HEK293T (cell line): ENCODE results near the gene PRR23A.
"Not testable (repeated sequence)": the region's sequence is repeated elsewhere in the genome, so short reads cannot be mapped to it uniquely, and the experiment has no call there.

Source experiments
- CTCF ChIA-PET: fragments of 350-600 bp; formaldehyde crosslinking; extraction: SDS; loops from one replicate; lab custom pipeline; 2021; ENCODE audit warnings: antibody characterized with exemption, inconsistent platforms; lab: Yijun Ruan, JAX
- POLR2A ChIA-PET: fragments of 350-600 bp; formaldehyde crosslinking; extraction: SDS; loops from one replicate; lab custom pipeline; 2020; ENCODE audit warnings: antibody characterized with exemption, inconsistent platforms; lab: Yijun Ruan, JAX
- DNase-seq: peaks from one replicate; pipeline ENCODE4 v3.0.0; 2012; ENCODE audit warnings: mixed read lengths; ENCODE audit errors: extremely low spot score
- ARNT ChIP-seq: fragments of 450-650 bp; IDR thresholded peaks from 2 replicates; pipeline ENCODE4 v1.6.1; 2017; ENCODE audit warnings: mild to moderate bottlenecking
- BHLHE40 ChIP-seq: fragments of 450-650 bp; IDR thresholded peaks from 2 replicates; pipeline ENCODE4 v1.6.1; 2016; ENCODE audit warnings: mild to moderate bottlenecking, moderate library complexity, borderline replicate concordance
- CTBP1 ChIP-seq: fragments of 450-650 bp; IDR thresholded peaks from 2 replicates; pipeline ENCODE4 v1.6.1; 2016; ENCODE audit warnings: borderline replicate concordance
- ELF4 ChIP-seq: fragments of 450-650 bp; IDR thresholded peaks from 2 replicates; pipeline ENCODE4 v1.6.1; 2017; ENCODE audit warnings: antibody characterized with exemption
- FOXA1 ChIP-seq: fragments of 450-650 bp; IDR thresholded peaks from 2 replicates; pipeline ENCODE4 v1.6.1; 2016; ENCODE audit warnings: mild to moderate bottlenecking
- FOXK2 ChIP-seq: fragments of 450-650 bp; IDR thresholded peaks from 2 replicates; pipeline ENCODE4 v1.6.1; 2016; ENCODE audit warnings: mild to moderate bottlenecking
- FOXM1 ChIP-seq: fragments of 450-650 bp; IDR thresholded peaks from 2 replicates; pipeline ENCODE4 v1.6.1; 2017; ENCODE audit warnings: mild to moderate bottlenecking, borderline replicate concordance
- HDGF ChIP-seq: fragments of 450-650 bp; IDR thresholded peaks from 2 replicates; pipeline ENCODE4 v1.6.1; 2017; ENCODE audit warnings: antibody characterized with exemption, borderline replicate concordance
- L3MBTL2 ChIP-seq: fragments of 450-650 bp; conservative IDR thresholded peaks from 2 replicates; pipeline ENCODE4 v1.6.1; 2016; ENCODE audit warnings: mild to moderate bottlenecking
- LEF1 ChIP-seq: fragments of 450-650 bp; IDR thresholded peaks from 2 replicates; pipeline ENCODE4 v1.6.1; 2017; ENCODE audit warnings: mild to moderate bottlenecking, borderline replicate concordance
- NFRKB ChIP-seq: fragments of 450-650 bp; IDR thresholded peaks from 2 replicates; pipeline ENCODE4 v1.6.1; 2016; ENCODE audit warnings: mild to moderate bottlenecking, moderate library complexity
- PKNOX1 ChIP-seq: fragments of 450-650 bp; IDR thresholded peaks from 2 replicates; pipeline ENCODE4 v1.6.1; 2016
- SP1 ChIP-seq: fragments of 450-650 bp; IDR thresholded peaks from 2 replicates; pipeline ENCODE4 v1.6.1; 2017
- SUZ12 ChIP-seq: fragments of 450-650 bp; IDR thresholded peaks from 2 replicates; pipeline ENCODE4 v1.6.1; 2016; ENCODE audit warnings: mild to moderate bottlenecking
- TARDBP ChIP-seq: fragments of 450-650 bp; IDR thresholded peaks from 2 replicates; pipeline ENCODE4 v1.6.1; 2016
- ZNF384 ChIP-seq: fragments of 450-650 bp; IDR thresholded peaks from 2 replicates; pipeline ENCODE4 v1.6.1; 2016

The PRR23A gene

DNA sequence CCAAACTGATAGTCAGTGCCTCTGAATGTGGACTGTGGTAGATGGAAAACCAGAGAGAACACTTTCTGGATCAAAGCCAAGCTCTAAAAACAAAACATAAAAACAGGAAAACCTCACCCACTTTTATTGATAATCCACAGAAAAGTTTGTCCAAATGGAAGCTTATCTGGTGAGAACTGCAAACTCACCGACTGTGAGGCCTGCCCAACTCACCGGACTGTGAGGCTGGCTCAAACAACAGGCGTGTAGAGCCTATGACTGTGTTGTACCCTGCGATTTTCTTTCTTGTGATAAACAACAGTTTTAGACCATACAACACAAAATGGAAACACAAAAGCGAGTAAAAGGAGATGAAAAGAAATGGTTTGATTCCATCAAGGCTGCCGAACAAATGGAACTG lies 31.4 kb upstream of the PRR23A start:
- no peak for TF ChIP-seq TARDBP
- TF ChIP-seq HDGF: no peak
- no peak for TF ChIP-seq ELF4
- no peak for TF ChIP-seq CTBP1
- TF ChIP-seq FOXK2: no peak
- TF ChIP-seq ARNT: no peak
- no peak for TF ChIP-seq NFRKB
- TF ChIP-seq SP1: no peak
- TF ChIP-seq LEF1: no peak
- no peak for TF ChIP-seq ZNF384
- TF ChIP-seq PKNOX1: no peak
- TF ChIP-seq SUZ12: no peak
- TF ChIP-seq BHLHE40: no peak
- TF ChIP-seq FOXM1: no peak
- no peak for TF ChIP-seq L3MBTL2
- TF ChIP-seq FOXA1: no peak

DNA sequence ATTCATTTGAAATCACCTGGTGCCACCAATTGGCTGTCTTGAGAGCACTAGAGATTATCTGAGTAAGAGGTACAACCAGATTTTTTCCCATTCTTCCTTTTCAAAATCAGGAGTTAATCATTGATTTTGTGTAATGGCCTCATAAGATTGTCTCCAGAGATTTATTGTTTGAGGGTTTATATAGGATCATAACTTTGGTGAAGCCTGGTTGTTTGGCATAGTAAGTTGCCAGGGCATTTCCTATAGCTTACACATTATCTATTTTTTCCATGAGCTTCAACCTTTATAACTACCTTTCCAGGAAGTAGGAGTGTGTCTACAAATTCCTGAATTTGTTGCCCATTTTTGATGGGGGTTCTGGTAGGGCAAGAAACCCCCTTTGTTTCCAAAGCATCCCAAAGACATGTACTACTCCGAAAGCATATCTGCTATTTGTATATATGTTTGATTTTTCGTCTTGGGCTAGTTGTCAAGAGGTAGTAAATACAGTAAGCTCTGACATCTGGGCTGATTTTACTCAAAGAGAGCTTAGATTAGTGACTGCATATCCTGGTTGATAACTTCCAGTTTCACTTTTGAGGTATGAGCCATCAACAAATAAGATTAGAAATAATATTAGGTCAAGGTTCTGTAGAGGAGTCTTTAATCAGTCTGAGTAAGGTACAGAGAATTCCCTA lies 26.4 kb upstream of the PRR23A start:
- CTCF ChIA-PET: interaction anchor here (0.7 kb wide), 1 partner anchor 569 kb away, joined by 4 read pairs; no protein-coding TSS in a partner anchor
- POLR2A ChIA-PET: no interaction called here

More for the DNA sequence above, 31.4 kb upstream of the PRR23A start:
- POLR2A ChIA-PET: no interaction called here
- no peak for DNase-seq
- CTCF ChIA-PET: no interaction called here

DNA sequence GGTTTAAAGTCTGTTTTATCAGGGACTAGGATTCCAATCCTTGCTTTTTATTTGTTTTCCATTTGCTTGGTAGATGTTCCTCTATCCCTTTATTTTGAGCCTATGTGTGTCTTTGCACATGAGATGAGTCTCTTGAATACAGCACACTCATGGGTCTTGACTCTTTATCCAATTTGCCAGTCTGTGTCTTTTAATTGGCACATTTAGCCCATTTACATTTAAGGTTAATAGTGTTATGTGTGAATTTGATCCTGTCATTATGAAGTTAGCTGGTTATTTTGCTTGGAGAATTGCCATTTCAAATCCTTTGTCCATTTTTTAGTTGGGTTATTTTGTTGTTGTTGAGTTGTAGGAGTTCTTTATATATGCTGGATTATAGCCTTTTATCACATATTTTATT lies 24.5 kb upstream of the PRR23A start:
- DNase-seq, POLR2A ChIA-PET, CTCF ChIA-PET: not testable (repeated sequence)

More for the DNA sequence above, 26.4 kb upstream of the PRR23A start:
- no peak for DNase-seq
- TF ChIP-seq BHLHE40: no peak
- no peak for TF ChIP-seq NFRKB
- TF ChIP-seq HDGF: no peak
- no peak for TF ChIP-seq SUZ12
- no peak for TF ChIP-seq ZNF384
- TF ChIP-seq FOXA1: no peak
- no peak for TF ChIP-seq PKNOX1
- no peak for TF ChIP-seq L3MBTL2
- TF ChIP-seq TARDBP: no peak
- TF ChIP-seq ARNT: no peak
- TF ChIP-seq CTBP1: no peak
- no peak for TF ChIP-seq ELF4
- no peak for TF ChIP-seq LEF1
- TF ChIP-seq FOXK2: no peak
- TF ChIP-seq FOXM1: no peak

- ChIA-PET CTCF (no interaction called here), POLR2A (no interaction called here)
- DNase-seq: no peak
- TF ChIP-seq ELF4 (no peak), TARDBP (no peak), LEF1 (no peak), L3MBTL2 (no peak), FOXK2 (no peak)
Observed at GRCh38 chr3:139024968-139025367, 18.9 kb upstream of the PRR23A start.

- POLR2A ChIA-PET: no interaction called here
- no peak for TF ChIP-seq HDGF
- TF ChIP-seq SP1: no peak
- no peak for TF ChIP-seq ELF4
- TF ChIP-seq NFRKB: no peak
- TF ChIP-seq ARNT: no peak
- TF ChIP-seq FOXA1: no peak
- DNase-seq: no peak
- CTCF ChIA-PET: no interaction called here
Observed at GRCh38 chr3:139020868-139021234, 14.8 kb upstream of the PRR23A start, which contains the start of gene PRR23B. TSS of gene PRR23B (minus strand) at chr3:139020926. CDS start at chr3:139020661, 265 bp downstream.

DNA sequence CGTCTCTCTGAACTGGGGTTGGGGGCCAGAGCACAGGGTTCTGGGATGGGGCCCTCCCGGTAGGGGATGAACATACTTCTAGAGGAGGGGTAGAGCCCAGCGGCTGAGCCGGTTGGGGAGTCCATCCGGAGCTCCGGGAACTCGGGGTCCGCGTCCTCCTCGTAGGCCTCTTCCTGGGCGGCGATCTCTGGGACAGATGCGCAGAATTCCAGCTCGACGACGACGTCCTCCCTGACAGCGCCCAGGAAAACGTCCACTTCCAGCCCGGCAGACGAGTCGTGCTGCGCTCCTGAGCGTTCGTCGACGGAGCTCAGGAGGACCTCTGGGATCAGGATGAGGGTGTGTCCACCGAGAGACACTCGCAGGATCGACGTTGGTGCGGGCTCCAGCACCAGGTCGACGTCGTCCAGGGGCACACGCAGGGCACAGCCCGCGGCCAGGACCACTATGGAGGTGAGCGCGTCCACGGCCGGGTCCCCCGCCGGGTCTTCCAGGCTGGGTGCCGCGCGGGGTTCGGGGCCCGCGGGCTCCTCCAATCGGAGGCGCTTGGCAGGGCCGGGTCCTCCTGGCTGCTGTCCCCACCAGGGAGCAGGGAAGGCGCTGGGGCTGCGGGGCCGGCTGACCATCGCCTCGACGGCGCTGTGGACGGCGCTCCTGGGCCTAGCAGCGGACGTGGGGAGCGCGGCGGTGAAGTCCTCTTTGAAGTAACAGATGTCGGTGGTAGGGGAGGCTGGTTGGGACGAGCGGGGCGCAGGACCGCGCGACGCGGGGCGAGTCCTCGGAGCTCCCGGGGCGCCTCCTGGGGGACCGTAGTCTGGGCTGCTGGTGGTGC lies 14.2 kb upstream of the PRR23A start:
- ChIA-PET CTCF (no interaction called here), POLR2A (no interaction called here)
- no peak for DNase-seq
- TF ChIP-seq TARDBP: no peak
- no peak for TF ChIP-seq FOXM1
- no peak for TF ChIP-seq ARNT
- TF ChIP-seq HDGF: no peak
- TF ChIP-seq FOXK2: no peak
- no peak for TF ChIP-seq LEF1
- TF ChIP-seq ZNF384: no peak
- no peak for TF ChIP-seq SP1
- TF ChIP-seq L3MBTL2: no peak
- TF ChIP-seq NFRKB: no peak
- TF ChIP-seq FOXA1: no peak
- TF ChIP-seq PKNOX1: no peak
- no peak for TF ChIP-seq ELF4
- no peak for TF ChIP-seq BHLHE40
- TF ChIP-seq CTBP1: no peak
